Glutamatergic neuron (in vitro differentiated cells): ENCODE measurements around the gene PURA. TPM values are rescaled to one million over a fixed set of nuclear protein-coding genes. Genes with fewer than 3 reads are reported as not detected.

Experiments
- DNase-seq: peaks from one replicate; pipeline ENCODE4 v3.0.0; 2022
- H3K27ac Mint-ChIP-seq: one replicate; pipeline ENCODE4 v1.8.0; 2020; ENCODE audit warnings: mild to moderate bottlenecking, mixed read lengths, inconsistent platforms; ENCODE audit not compliant: unreplicated experiment
- H3K27me3 Mint-ChIP-seq: one replicate; pipeline ENCODE4 v1.8.0; 2020; ENCODE audit warnings: mild to moderate bottlenecking, moderate library complexity, mixed read lengths, inconsistent platforms; ENCODE audit not compliant: unreplicated experiment
- H3K36me3 Mint-ChIP-seq: one replicate; pipeline ENCODE4 v1.8.0; 2020; ENCODE audit warnings: mild to moderate bottlenecking, mixed read lengths, inconsistent platforms; ENCODE audit not compliant: unreplicated experiment
- H3K4me1 Mint-ChIP-seq: one replicate; pipeline ENCODE4 v1.8.0; 2020; ENCODE audit warnings: mild to moderate bottlenecking, low read depth, mixed read lengths, inconsistent platforms; ENCODE audit not compliant: unreplicated experiment
- H3K4me3 Mint-ChIP-seq: one replicate; pipeline ENCODE4 v1.8.0; 2020; ENCODE audit warnings: mild to moderate bottlenecking, mixed read lengths, inconsistent platforms; ENCODE audit not compliant: unreplicated experiment
- H3K9me3 Mint-ChIP-seq: one replicate; pipeline ENCODE4 v1.8.0; 2020; ENCODE audit warnings: mild to moderate bottlenecking, moderate library complexity, mixed read lengths, inconsistent platforms; ENCODE audit not compliant: unreplicated experiment
- total RNA-seq: library from RNA; stranded (reverse); fragmentation: NEBNext Ultra II Directional; extraction: Animal tissue kit (Norgen Biotek cat#: 25700); gene quantifications from one replicate; pipeline ENCODE4 v1.2.1, GENCODE V29; 2021; ENCODE audit not compliant: unreplicated experiment
- TF ChIP-seq, protein P1 (sequence below): fragments of 200-600 bp; sonication (generic); IDR thresholded peaks from one replicate; pipeline ENCODE4 v1.5.0; 2021; ENCODE audit not compliant: partially characterized antibody, unreplicated experiment

The PURA gene
- total RNA-seq, 1 donor from 2014 or later, result 4.1 TPM

DNA sequence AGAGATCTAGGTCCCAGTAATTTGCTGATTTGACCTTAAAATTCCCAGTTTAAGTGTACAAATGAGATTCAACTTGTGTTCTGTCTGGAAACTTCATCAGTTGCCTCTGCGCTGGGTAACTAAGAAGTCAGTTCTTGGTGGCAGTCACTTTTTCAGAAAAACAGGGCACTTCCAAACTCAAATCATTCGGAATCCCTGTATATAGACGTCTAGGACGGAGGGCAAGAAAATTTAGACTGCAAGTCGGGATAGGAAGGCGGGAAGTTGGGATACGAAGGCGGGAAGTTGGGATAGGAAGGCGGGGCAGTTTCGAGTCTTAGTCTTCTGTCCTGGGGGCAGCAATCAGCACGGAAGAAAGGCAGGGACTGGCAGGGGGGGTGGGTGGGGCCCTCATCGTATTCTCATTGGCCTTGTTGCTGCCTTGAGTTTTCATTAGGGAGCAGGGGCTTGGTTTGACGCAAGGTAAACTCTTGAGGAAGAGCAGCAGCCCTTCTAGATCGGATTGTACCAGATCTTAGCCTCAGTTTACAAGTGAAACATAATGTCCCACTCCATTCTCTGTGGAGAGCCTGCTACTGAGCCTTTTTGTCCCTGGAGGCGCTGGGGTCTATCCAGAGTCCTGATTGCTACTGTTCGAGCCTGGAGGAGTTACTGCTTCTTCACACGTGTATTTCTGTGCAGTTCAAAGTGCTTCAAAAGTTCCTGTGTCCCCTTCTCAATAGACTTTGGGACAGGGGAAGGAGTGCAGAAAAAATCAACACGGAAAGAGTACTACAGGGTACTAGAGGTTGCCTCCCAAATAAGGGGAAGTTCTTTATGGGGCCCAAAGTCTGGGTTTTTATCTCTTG is 2.7 kb upstream of the PURA start:
- H3K27ac Mint-ChIP-seq, result no peak overlapping the region
- H3K4me1 Mint-ChIP-seq, result peaks cover 7% of the 10 kb centered on the region
- H3K9me3 Mint-ChIP-seq, result peaks cover 12% of the 10 kb centered on the region
- peaks cover 18% of the 10 kb centered on the region for H3K27me3 Mint-ChIP-seq
- no peak overlapping the region for H3K4me3 Mint-ChIP-seq
- TF ChIP-seq, protein P1, sequence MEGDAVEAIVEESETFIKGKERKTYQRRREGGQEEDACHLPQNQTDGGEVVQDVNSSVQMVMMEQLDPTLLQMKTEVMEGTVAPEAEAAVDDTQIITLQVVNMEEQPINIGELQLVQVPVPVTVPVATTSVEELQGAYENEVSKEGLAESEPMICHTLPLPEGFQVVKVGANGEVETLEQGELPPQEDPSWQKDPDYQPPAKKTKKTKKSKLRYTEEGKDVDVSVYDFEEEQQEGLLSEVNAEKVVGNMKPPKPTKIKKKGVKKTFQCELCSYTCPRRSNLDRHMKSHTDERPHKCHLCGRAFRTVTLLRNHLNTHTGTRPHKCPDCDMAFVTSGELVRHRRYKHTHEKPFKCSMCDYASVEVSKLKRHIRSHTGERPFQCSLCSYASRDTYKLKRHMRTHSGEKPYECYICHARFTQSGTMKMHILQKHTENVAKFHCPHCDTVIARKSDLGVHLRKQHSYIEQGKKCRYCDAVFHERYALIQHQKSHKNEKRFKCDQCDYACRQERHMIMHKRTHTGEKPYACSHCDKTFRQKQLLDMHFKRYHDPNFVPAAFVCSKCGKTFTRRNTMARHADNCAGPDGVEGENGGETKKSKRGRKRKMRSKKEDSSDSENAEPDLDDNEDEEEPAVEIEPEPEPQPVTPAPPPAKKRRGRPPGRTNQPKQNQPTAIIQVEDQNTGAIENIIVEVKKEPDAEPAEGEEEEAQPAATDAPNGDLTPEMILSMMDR, result no peak
- H3K36me3 Mint-ChIP-seq, result no peaks in the 10 kb centered on the region
- DNase-seq, result no peak

DNA sequence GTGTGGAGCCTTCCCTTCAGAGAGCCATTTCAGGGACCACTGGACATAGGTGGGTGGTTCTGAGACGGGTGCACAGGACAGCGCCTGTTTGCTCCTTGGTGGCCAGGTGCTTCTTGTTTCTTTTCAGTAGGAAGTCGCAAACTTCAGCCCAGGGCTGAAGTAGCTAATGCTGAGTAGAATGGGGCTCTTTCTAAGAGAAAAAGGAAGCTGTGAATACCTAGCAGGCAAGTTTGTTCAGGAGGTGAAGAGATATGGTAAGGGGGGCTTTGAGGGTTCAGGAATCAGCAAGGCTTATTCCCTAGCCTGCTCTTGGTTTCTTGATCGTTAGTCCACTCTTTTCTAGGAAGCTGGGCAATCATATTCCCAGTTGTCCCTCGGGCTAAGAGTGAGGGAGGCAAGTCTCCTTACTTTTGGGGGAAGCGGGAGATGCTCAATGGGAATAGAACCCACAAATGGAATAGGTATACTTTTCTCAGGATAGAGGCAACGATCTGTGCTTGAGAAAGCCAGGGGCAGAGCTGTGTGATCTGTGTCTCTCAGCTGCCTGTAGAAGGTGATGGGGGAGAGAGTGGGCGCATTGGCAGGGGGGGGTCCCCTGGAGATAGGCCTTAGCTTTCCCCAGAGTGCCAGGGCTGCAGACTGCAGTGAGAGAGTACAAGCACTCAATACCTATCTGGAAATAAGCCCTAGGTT is 1.9 kb upstream of the PURA start:
- TF ChIP-seq, protein P1, result no peak

DNA sequence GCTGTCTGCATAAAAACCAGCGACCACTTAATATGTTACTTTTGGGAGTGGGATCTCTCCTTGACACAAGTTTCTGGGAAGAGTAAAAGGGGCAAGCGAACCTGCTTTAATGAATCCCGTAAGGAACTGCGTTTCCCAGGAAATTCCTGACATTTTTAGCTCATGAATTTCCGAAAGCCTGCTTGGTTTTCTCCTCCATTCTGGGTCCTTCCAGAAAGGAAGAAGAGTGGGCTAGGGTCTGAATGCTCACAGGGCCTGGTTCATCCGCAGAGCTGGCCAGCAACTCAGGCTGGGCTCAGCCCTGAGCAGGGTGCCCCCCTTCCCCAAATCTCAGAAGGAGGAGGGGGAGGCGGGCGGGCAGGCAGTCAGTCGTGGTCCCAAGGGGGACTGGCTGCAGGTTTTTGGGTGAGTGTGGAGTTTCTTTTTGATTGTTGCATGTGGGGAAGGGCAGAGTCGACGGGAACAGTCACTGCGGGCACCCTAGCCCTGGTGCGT is 1.2 kb upstream of the PURA start:
- TF ChIP-seq, protein P1, result no peak
- H3K9me3 Mint-ChIP-seq, result peaks cover 7% of the 10 kb centered on the region
- H3K4me1 Mint-ChIP-seq, result peaks cover 4% of the 10 kb centered on the region
- H3K27me3 Mint-ChIP-seq, result peaks cover 18% of the 10 kb centered on the region
- DNase-seq, result peak; percentile 33
- H3K27ac Mint-ChIP-seq, result no peak overlapping the region
- no peaks in the 10 kb centered on the region for H3K36me3 Mint-ChIP-seq
- H3K4me3 Mint-ChIP-seq, result peak overlapping the region; percentile 84

More for the DNA sequence above, 1.9 kb upstream of the PURA start:
- Mint-ChIP-seq H3K27ac (no peak overlapping the region), H3K9me3 (peaks cover 9% of the 10 kb centered on the region), H3K36me3 (no peaks in the 10 kb centered on the region), H3K4me3 (peak overlapping the region; percentile 84), H3K27me3 (peaks cover 18% of the 10 kb centered on the region), H3K4me1 (peaks cover 6% of the 10 kb centered on the region)
- DNase-seq, result no peak

DNA sequence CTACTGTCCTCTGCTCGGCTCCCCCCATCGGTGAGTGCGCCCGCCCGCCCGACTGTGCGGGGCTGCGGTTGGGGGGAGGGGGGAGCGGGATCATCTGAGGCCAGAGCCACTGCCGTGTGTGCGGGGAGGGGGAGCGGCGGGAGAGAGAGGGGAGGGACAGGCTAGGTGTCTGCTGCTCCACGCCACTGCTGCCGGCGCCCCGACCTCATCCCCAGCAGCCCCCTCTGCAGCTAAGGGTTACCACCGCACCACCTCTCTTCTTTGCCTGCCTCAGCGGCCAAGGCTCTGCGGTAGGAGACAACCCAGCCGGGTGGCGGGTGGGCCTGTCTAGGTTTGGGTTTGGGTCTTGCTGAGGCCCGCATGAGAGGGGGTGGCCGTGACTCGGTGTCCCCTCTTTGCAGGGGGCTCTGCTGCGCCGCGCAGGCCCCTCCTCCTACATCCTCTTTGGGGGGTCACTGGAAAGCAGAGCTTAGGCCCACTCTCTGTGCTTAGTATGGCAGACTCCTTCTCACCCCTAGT is 670 bp upstream of the PURA start:
- H3K4me1 Mint-ChIP-seq, result peaks cover 4% of the 10 kb centered on the region
- H3K4me3 Mint-ChIP-seq, result peak overlapping the region; percentile 84
- H3K27ac Mint-ChIP-seq, result no peak overlapping the region
- peaks cover 17% of the 10 kb centered on the region for H3K27me3 Mint-ChIP-seq
- TF ChIP-seq, protein P1, result no peak
- peaks cover 7% of the 10 kb centered on the region for H3K9me3 Mint-ChIP-seq
- peak; percentile 55 for DNase-seq
- no peaks in the 10 kb centered on the region for H3K36me3 Mint-ChIP-seq
